H1 (cell line): ENCODE data around the gene ENAH. TPM values are rescaled to one million over a fixed set of nuclear protein-coding genes. Genes with fewer than 3 reads are reported as not detected.

ENCODE experiments used
- CTCF ChIA-PET: fragments of 300-600 bp; sonication (Branson Sonifier 250); formaldehyde crosslinking; loops from one replicate; lab custom pipeline; 2021; ENCODE audit not compliant: partially characterized antibody; lab: Charles Lee
- POLR2A ChIA-PET: fragments of 300-600 bp; sonication (Branson Sonifier 250); formaldehyde crosslinking; loops from one replicate; lab custom pipeline; 2021; ENCODE audit warnings: inconsistent platforms; ENCODE audit not compliant: partially characterized antibody; lab: Charles Lee
- DNase-seq, 2 experiments: peaks; one replicate each; pipeline versions ENCODE4 v3.0.0 to v3.0.0-alpha.2; 2010 to 2022; ENCODE audit warnings: low spot score in 2 of 2, low read depth in 1 of 2, mixed read lengths in 1 of 2
- FAIRE-seq: peaks from 2 replicates; lab custom pipeline; 2011; peaks lifted over from hg19 to GRCh38; lab: Jason Lieb, UNC
- H2AFZ ChIP-seq: 2 replicates; pipeline ENCODE4 v1.8.1; 2012; ENCODE audit warnings: low read length, inconsistent platforms
- H2AK5ac ChIP-seq: 2 replicates; pipeline ENCODE4 v1.6.1; 2013; ENCODE audit warnings: low read depth, low read length
- H2BK120ac ChIP-seq: replicated peaks from 2 replicates; pipeline ENCODE3; 2013; ENCODE audit warnings: low read depth, low read length, inconsistent platforms
- H2BK12ac ChIP-seq: 2 replicates; pipeline ENCODE4 v1.6.1; 2013; ENCODE audit warnings: low read depth, low read length
- H2BK15ac ChIP-seq: 2 replicates; pipeline ENCODE4 v1.6.1; 2013; ENCODE audit warnings: low read length
- H2BK20ac ChIP-seq: 2 replicates; pipeline ENCODE4 v1.6.1; 2013; ENCODE audit warnings: low read length
- H2BK5ac ChIP-seq: 2 replicates; pipeline ENCODE4 v1.6.1; 2013; ENCODE audit warnings: low read depth, low read length
- H3K14ac ChIP-seq: 2 replicates; pipeline ENCODE4 v1.6.1; 2013; ENCODE audit warnings: inconsistent platforms; ENCODE audit not compliant: insufficient read length
- H3K18ac ChIP-seq: 2 replicates; pipeline ENCODE4 v1.6.1; 2013; ENCODE audit warnings: low read length; ENCODE audit errors: extremely low read depth
- H3K23ac ChIP-seq: 2 replicates; pipeline ENCODE4 v1.6.1; 2013; ENCODE audit warnings: inconsistent platforms; ENCODE audit not compliant: insufficient read length
- H3K23me2 ChIP-seq: 2 replicates; pipeline ENCODE4 v1.6.1; 2013; ENCODE audit warnings: low read depth, low read length
- H3K27ac ChIP-seq: 2 replicates; pipeline ENCODE4 v1.6.1; 2011; ENCODE audit warnings: low read depth, low read length, inconsistent platforms
- H3K27me3 ChIP-seq, 4 experiments: replicated peaks in 1 of 4; 1 replicate in 1 of 4; 2 replicates in 3 of 4; pipeline versions ENCODE4 v1.6.1 to v1.8.1; 2011 to 2013; ENCODE audit warnings: low read length in 3 of 4, mild to moderate bottlenecking in 3 of 4, inconsistent platforms in 2 of 4, mixed read lengths in 2 of 4, moderate library complexity in 1 of 4; ENCODE audit not compliant: control insufficient read depth in 3 of 4, insufficient read depth in 3 of 4; ENCODE audit errors: extremely low read depth in 1 of 4
- H3K36me3 ChIP-seq, 4 experiments: 2 replicates each; pipeline versions ENCODE4 v1.6.1 to v1.8.1; 2011 to 2013; ENCODE audit warnings: mild to moderate bottlenecking in 4 of 4, low read length in 3 of 4, moderate library complexity in 2 of 4, control low read depth in 1 of 4, inconsistent platforms in 1 of 4; ENCODE audit not compliant: insufficient read depth in 4 of 4, control insufficient read depth in 2 of 4
- H3K4ac ChIP-seq: replicated peaks from 2 replicates; pipeline ENCODE3; 2013; ENCODE audit warnings: low read length, low read depth, mixed read lengths, inconsistent platforms; ENCODE audit not compliant: insufficient read length
- H3K4me1 ChIP-seq, 4 experiments: replicated peaks in 1 of 4; 1 replicate in 1 of 4; 2 replicates in 3 of 4; pipeline versions ENCODE4 v1.6.1 to v1.8.1; 2011 to 2013; ENCODE audit warnings: low read length in 3 of 4, inconsistent platforms in 2 of 4, mixed read lengths in 1 of 4; ENCODE audit not compliant: insufficient read depth in 4 of 4, control insufficient read depth in 3 of 4
- H3K4me2 ChIP-seq, 2 experiments: 2 replicates each; pipeline versions ENCODE4 v1.6.1 to v1.8.1; 2011 to 2013; ENCODE audit warnings: low read depth in 2 of 2, low read length in 2 of 2, control low read depth in 1 of 2, inconsistent platforms in 1 of 2, mild to moderate bottlenecking in 1 of 2; ENCODE audit not compliant: insufficient read depth in 1 of 2
- H3K4me3 ChIP-seq, 4 experiments: fragments of 200-600, 300-600 bp in 1 of 4; sonication (generic), shearing (Covaris generic), sonication (Bioruptor Twin) in 1 of 4; 2 replicates each; pipeline versions ENCODE4 v1.5.1 to v1.8.1; 2011 to 2016; ENCODE audit warnings: low read length in 4 of 4, low read depth in 3 of 4, control low read depth in 2 of 4, inconsistent platforms in 2 of 4, mild to moderate bottlenecking in 2 of 4, mixed read lengths in 1 of 4, moderate library complexity in 1 of 4; ENCODE audit not compliant: insufficient read depth in 2 of 4; ENCODE audit errors: extremely low read depth in 1 of 4
- H3K56ac ChIP-seq: replicated peaks from 2 replicates; pipeline ENCODE3; 2013; ENCODE audit warnings: low read depth, mild to moderate bottlenecking, mixed read lengths, low read length, inconsistent platforms; ENCODE audit not compliant: insufficient read length
- H3K79me1 ChIP-seq: 2 replicates; pipeline ENCODE4 v1.6.1; 2013; ENCODE audit warnings: low read depth, low read length, control low read depth
- H3K79me2 ChIP-seq, 2 experiments: 2 replicates each; pipeline versions ENCODE4 v1.6.1 to v1.8.1; 2012 to 2013; ENCODE audit warnings: low read length in 2 of 2, mild to moderate bottlenecking in 2 of 2, inconsistent platforms in 1 of 2; ENCODE audit not compliant: insufficient read depth in 2 of 2, control insufficient read depth in 1 of 2
- H3K9ac ChIP-seq, 4 experiments: replicated peaks in 1 of 4; 1 replicate in 1 of 4; 2 replicates in 3 of 4; pipeline versions ENCODE4 v1.6.1 to v1.8.1; 2011 to 2013; ENCODE audit warnings: low read depth in 3 of 4, low read length in 3 of 4, control low read depth in 2 of 4, mild to moderate bottlenecking in 2 of 4, moderate library complexity in 2 of 4, inconsistent platforms in 1 of 4; ENCODE audit errors: extremely low read depth in 1 of 4
- H3K9me3 ChIP-seq, 2 experiments: 2 replicates each; pipeline versions ENCODE4 v1.6.1 to v1.8.1; 2012 to 2013; ENCODE audit warnings: mild to moderate bottlenecking in 2 of 2, moderate library complexity in 2 of 2, control low read depth in 1 of 2, inconsistent platforms in 1 of 2, low read depth in 1 of 2, low read length in 1 of 2, mixed read lengths in 1 of 2; ENCODE audit not compliant: insufficient read depth in 2 of 2
- H4K20me1 ChIP-seq, 2 experiments: replicated peaks in 1 of 2; 2 replicates each; pipeline versions ENCODE3 to v1.8.1; 2011 to 2013; ENCODE audit warnings: inconsistent platforms in 2 of 2, low read length in 2 of 2, mild to moderate bottlenecking in 1 of 2; ENCODE audit not compliant: insufficient read depth in 2 of 2, control insufficient read depth in 1 of 2
- H4K5ac ChIP-seq: 2 replicates; pipeline ENCODE4 v1.6.1; 2013; ENCODE audit warnings: low read length, low read depth, mixed read lengths, inconsistent platforms; ENCODE audit not compliant: insufficient read length
- H4K8ac ChIP-seq: 2 replicates; pipeline ENCODE4 v1.8.0; 2013; ENCODE audit warnings: mild to moderate bottlenecking, moderate library complexity, low read length, inconsistent platforms; ENCODE audit not compliant: insufficient read depth; ENCODE audit errors: extremely low read depth
- H4K91ac ChIP-seq: replicated peaks from 2 replicates; pipeline ENCODE3; 2013; ENCODE audit warnings: low read length, mixed read lengths, inconsistent platforms; ENCODE audit not compliant: insufficient read length
- POLR2AphosphoS5 ChIP-seq: IDR thresholded peaks from 2 replicates; pipeline ENCODE4 v1.6.1; 2011; ENCODE audit warnings: low read depth, low read length
- RFX5 ChIP-seq: IDR thresholded peaks from 2 replicates; pipeline ENCODE4 v1.6.1; 2011; ENCODE audit warnings: low read depth, low read length, improper control_type of control experiment, borderline replicate concordance
- WGBS, 2 experiments: shearing (Covaris generic) in 1 of 2; methylation state at CpG; one replicate each; pipeline versions ENCODE4 v1.1.6 to v1.1.7; 2013 to 2015; ENCODE audit warnings: low lambda C conversion rate in 2 of 2, mixed read lengths in 2 of 2, inconsistent platforms in 1 of 2, low coverage in 1 of 2, missing lambda C conversion rate in 1 of 2; ENCODE audit not compliant: insufficient replicate concordance in 2 of 2, insufficient coverage in 1 of 2, insufficient read length in 1 of 2; ENCODE audit errors: extremely low coverage in 1 of 2, missing lambda C conversion rate in 1 of 2; 5-methylcytosine and 5-hydroxymethylcytosine counted together
- polyA plus RNA-seq, 7 experiments: library from polyadenylated mRNA; depleted of rRNA in 3 of 7; stranded (reverse) in 5 of 7; unstranded in 2 of 7; fragments of >200 nt in 5 of 7; fragments of 200-250 nt in 2 of 7; gene quantifications; 1 replicate in 5 of 7; 2 replicates in 1 of 7; 4 replicates in 1 of 7; pipeline versions ENCODE4 v1.2.1 to v1.2.3, GENCODE V29; 2011 to 2013; ENCODE audit warnings: missing spikeins in 2 of 7, mixed read lengths in 2 of 7
- total RNA-seq: library from RNA; stranded (reverse); fragmentation: NEBNext Ultra II Directional; extraction: Animal tissue kit (Norgen Biotek cat#: 25700); gene quantifications from 2 replicates; pipeline ENCODE4 v1.2.1, GENCODE V29; 2021

ENAH gene
- total and polyA plus RNA-seq, 2 of the 8 experiments (the other 6 are each of a cell fraction or from before 2014, with no cell fraction given): 39.1 to 335 TPM

DNA sequence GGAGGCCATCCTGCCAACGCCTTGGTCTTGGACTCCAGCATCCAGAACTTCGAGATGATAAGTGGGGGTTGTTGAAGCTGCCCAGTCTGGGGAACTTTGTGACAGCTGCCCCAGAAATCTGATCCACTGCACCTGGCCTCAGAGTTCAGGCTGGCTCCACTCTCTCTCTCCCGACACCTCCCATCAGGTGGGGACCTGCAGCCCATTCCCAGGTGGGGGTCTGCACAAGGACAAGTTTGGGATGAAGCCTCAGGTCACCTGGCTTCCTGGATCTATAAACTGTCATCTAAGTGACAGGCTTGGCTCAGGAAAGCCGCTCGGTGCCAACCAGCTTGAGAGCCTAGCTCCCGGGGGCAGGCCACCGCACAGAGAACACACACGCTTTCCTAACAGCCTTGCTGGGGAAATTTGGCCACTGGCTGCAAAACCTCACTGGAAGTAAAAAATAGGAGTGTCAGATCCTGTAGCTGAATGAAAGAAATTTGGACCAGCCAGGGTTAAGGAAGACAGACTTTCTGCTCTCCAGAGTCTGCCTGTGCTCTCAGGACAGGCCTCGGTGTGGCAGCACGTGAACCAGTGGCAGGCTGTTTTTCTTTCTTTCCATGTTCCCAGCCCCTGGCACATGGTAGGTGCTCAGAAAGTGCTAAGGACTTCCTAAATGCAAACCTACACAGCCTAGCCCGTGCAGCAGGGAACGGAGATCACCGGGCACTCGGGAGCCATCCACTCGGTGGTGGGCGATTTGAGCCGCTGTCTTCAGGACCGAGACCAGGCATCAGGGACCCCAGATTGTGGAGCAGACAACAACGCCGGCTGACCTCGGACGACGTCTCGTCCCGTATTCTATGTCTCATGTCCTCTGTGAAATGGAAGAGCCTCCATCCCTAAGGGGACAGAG, 182.5 kb downstream of the ENAH start:
- FAIRE-seq (no peak), DNase-seq (no peak)
- no peaks in the 10 kb centered on the region for H3K23me2 ChIP-seq
- H2BK20ac ChIP-seq: no peak overlapping the region
- H4K91ac ChIP-seq: no peak overlapping the region
- no peak overlapping the region for H3K14ac ChIP-seq
- H3K27ac ChIP-seq: no peak overlapping the region
- H3K4me1 ChIP-seq: peaks cover under 1 to 9% (median 4%) of the 10 kb centered on the region in 4 experiments
- no peak overlapping the region for H3K56ac ChIP-seq
- H3K18ac ChIP-seq: no peak overlapping the region
- no peak overlapping the region for H3K23ac ChIP-seq
- H2AFZ ChIP-seq: no peak overlapping the region
- no peaks in the 10 kb centered on the region for H3K79me2 ChIP-seq
- no peak overlapping the region for H2BK5ac ChIP-seq
- no peaks in the 10 kb centered on the region for H3K9me3 ChIP-seq
- ChIA-PET POLR2A (interaction anchor here (2.0 kb wide), 1 partner anchor 9 kb away, joined by 6 read pairs; no protein-coding TSS in a partner anchor), CTCF (interaction anchor here (0.6 to 18.7 kb wide), 15 partner anchors 9 to 517 kb away, joined by 3 to 229 read pairs (median 4); no protein-coding TSS in a partner anchor)
- no peaks in the 10 kb centered on the region for H3K36me3 ChIP-seq
- no peaks in the 10 kb centered on the region for H4K20me1 ChIP-seq
- no peak overlapping the region for H2AK5ac ChIP-seq
- H2BK15ac ChIP-seq: peak overlapping the region; percentile 72; the same call in 1 of the 2 replicates
- H3K9ac ChIP-seq: no peak overlapping the region
- 89% methylated on average over 25 of the region's 25 CpGs; no CpG with 5 or more reads in 1 of the 2 experiments for WGBS, 2 experiments
- no peak overlapping the region for H4K5ac ChIP-seq
- no peak overlapping the region for H2BK12ac ChIP-seq
- no peak overlapping the region for H3K4me2 ChIP-seq
- H3K4me3 ChIP-seq: no peak overlapping the region
- H2BK120ac ChIP-seq: no peak overlapping the region
- no peak overlapping the region for H3K4ac ChIP-seq
- H3K27me3 ChIP-seq: no peaks in the 10 kb centered on the region
- no peaks in the 10 kb centered on the region for H3K79me1 ChIP-seq
- H4K8ac ChIP-seq: peak overlapping the region; percentile 35; the same call in 1 of the 2 replicates
- TF ChIP-seq POLR2AphosphoS5 (no peak), RFX5 (no peak)
